Measurements from ENCODE around the gene MAPK9.
"Not testable (repeated sequence)": the region's sequence is repeated elsewhere in the genome, so short reads cannot be mapped to it uniquely, and the experiment has no call there.

MAPK9 gene

DNA sequence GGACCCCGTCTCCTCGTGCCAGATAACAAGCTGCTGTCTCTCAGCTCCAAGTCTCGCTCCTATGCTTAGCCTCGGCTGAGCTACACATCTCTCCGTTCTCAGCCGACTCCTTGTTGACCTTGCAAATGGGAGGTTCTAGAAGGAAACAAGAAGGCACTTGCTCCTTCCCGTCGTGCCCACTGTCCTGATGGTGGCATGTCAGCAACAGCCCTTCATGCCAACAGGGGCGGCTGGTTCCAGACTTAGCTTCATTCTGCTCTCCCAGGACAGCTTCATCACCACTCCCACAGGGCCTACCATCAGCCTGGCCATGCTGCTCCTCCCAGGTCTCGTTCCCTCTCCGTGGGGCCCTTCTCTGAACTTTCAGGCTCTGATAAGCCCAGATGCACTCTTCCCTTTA lies 69.8 kb downstream of the MAPK9 start:
- no peak for DNase-seq

- DNase-seq, result no peak
Measured at GRCh38 chr5:180217797-180218196, 74.1 kb downstream of the MAPK9 start.

DNA sequence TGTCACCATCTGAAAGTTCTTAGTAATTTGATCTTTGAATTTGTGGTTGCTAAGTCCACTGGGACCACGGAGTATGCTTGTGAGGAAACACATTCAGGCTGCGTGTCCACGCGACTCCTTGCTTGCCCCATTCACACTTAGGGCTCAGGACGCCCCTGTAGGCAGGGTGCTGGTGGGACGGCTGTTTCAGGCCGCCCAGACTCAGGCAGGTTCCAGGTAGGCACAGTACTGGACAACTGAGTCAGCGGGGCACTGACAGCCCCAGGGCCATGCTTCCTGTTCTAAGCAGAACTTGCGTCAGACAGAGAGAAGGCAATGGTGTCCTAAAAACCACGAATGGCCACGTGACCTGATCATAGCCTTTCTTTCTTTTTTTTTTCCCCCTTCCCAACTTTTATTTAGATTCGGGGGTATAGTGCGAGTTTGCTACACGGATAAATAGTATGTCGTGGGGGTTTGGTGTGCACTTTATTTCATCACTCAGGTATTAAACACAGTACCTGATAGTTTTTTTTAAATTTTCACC lies 75.2 kb downstream of the MAPK9 start:
- DNase-seq, result no peak

GRCh38 chr5:180215783-180216630 lies 75.9 kb downstream of the MAPK9 start:
- no peak for DNase-seq

- no peak for DNase-seq
Measured at GRCh38 chr5:180214870-180215770, 76.8 kb downstream of the MAPK9 start.

GRCh38 chr5:180213657-180214207 lies 78.2 kb downstream of the MAPK9 start:
- DNase-seq, result no peak

GRCh38 chr5:180213256-180213600 lies 78.7 kb downstream of the MAPK9 start:
- no peak for DNase-seq

DNA sequence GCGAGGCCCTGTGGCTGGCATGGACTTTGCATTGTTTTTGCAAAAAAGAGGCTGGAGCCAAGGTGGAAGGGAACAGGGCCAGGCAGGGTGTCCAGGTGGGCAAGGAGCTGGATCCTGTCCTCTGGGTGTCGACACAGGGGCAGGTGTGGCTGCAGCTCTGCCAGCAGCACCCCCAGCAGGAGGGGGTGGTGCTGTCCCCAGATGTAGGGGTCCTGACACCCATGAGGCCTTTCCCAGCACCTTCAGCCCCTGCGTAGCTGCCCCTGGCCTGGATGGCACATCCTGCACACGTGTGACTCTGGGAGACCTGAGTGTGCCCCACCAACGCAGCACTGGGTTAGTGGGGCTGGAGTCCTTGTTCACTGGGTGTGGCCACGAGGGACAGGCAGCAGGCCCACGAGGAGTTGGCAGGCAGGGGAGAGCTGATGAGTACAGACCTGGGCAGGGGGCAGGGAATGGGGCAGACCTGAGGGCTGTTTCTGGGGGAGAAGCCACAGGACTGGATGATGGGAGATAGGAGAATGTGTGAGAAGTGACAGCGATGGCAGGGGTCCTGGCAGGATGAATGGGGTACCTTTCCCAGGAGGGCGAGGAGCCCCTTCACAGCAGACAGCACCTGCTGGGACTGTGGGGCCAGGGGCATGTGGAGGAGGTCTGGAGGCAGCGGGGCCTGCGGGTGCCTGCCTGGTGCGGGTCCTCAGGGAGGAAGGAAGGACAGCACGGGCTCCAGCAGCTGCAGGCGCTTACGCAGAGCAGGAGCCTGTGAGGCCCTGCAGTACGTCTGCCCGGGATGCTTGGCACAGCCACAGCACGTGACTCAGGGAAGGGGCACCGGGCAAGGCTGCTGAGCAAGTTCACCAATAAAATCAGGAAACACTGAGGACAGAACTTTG lies 79.3 kb downstream of the MAPK9 start:
- no peak for DNase-seq

GRCh38 chr5:180211761-180212035 lies 80.2 kb downstream of the MAPK9 start:
- no peak for DNase-seq

- DNase-seq, result no peak
Measured at GRCh38 chr5:180210961-180211760, 80.7 kb downstream of the MAPK9 start.

DNA sequence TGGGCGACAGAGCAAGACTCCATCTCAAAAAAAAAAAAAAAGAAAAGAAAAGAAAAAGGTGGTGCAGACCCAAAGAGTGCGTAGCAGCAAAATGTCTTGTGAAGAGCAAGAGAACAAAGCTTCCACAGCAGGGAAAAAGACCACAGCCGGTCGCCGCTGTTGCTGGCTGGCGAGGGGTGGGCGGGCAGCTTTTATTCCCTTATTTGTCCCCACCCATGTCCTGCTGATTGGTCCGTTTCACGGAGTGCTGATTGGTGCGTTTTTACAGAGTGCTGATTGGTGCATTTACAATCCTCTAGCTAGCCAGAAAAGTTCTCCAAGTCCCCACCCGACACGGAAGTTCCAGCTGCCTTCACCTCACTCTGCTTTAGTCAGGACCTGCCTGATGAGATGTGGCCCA lies 81.8 kb downstream of the MAPK9 start:
- DNase-seq, result not testable (repeated sequence)

DNA sequence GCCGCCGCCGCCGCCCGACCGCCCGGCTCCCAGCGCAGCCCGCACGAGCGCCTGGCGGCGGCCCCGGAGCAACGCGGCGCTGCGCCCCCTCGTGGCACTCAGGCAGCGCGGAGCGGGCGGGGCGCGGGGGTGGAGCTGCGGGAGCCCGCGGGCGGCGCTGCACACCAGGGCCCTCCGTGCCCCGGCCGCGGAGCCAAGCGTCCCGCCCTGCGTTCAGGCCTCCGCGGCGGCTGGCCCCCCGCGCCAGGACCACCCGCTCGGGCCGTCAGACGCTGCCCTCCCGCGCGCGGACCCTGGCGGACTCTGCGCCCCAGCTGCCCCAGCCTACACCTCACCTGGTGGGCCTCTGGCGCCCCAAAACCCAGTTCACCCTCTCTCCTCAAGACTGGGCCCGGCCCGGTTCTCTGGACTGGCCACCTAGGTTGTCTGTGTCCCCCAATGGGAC lies 82.7 kb downstream of the MAPK9 start, which contains the start of gene RASGEF1C:
TSS of gene RASGEF1C (minus strand) at position 75 of the 445 bp plus-strand sequence. CDS start 71,159 bp downstream, outside the sequence.
- DNase-seq, result peak; percentile 56 to 72

GRCh38 chr5:180208435-180209081 lies 83.3 kb downstream of the MAPK9 start:
- DNase-seq, result peak in 1 of 2 experiments; percentile 29

- no peak for DNase-seq
Measured at GRCh38 chr5:180208038-180208434, 83.8 kb downstream of the MAPK9 start.

DNA sequence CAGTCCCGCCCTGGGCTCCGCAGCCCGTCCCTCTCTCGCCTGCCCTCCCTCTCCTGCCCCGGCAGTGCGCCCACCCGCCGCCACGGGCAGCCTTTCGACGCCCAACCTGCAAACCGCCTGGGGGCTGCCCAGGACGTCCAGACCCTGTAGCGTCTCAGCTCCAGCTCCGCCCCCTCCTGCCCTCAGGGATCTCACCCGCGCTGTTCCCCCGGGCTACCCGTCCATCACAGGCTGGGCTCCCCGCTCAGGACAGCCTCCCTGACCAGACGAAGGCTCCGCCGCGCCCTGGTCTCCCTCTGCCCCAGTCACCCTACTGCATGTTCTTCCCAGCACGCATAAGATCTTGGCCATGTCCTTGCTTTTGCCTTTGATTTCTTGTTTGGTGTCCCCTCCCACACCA lies 84.3 kb downstream of the MAPK9 start:
- no peak for DNase-seq

DNA sequence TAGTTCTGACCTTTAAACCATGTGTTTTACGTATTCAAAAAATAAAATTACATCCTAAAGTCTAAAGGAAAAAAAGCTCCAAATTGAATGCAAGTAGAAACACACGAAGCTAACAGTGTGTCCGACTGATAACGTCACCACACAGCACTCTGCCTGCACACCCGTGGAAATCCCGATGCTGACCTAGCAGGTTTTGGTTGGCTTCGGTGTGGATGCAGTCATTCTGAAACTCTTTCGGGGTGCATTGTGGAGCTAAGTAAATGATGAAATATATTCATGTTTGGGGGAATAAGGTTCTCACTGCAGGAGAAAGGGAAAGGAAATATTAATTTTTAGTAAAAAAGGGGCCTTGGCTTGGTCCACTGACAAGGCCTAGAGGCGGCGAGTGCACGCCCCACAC lies 84.9 kb downstream of the MAPK9 start:
- DNase-seq, result no peak

DNA sequence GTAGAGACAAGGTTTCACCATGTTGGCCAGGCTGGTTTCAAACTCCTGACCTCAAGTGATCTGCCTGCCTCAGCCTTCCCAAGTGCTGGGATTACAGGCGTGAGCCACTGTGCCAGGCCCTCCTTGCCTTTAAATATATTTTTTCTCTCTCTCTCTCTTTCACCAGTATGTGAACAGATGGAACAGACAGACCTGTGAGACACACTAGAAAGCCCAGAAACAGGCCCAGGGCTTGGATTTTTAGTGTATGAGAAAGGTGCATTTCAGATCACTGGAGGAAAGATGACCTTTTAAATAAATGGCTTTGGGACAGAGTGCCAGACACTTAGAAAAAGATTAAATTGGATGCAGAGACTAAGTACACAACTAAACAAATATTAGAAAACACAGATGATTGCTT lies 86.0 kb downstream of the MAPK9 start:
- no peak for DNase-seq

DNA sequence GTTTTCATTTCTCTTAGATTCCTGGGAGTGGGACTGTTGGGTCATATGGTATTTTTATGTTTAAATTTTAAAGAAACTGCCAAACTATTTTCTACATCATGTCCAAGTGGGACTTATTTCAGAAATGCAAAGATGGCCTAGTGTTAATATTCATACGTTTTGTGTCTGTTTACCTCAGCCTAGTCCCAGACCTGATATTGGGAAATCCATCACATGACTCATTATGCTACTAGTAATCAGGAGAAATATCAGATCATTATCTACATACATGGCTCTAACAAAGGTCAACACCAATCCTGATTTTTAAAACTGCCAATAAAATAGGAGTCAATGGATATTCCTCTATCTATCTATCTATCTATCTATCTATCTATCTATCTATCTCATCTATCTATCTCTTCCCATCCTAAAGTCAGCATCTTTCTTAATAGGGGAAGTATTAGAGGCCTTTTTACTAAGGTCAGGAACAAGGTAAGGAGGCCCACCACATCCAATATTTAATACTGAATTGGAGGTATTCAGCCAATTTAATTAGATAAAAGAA lies 87.5 kb downstream of the MAPK9 start:
- no peak for DNase-seq

GRCh38 chr5:180202939-180203573 lies 88.8 kb downstream of the MAPK9 start:
- no peak for DNase-seq
